Thyroid gland (tissue), 4 donors: ENCODE data around the gene FAM117A. TPM values are rescaled to one million over a fixed set of nuclear protein-coding genes. Genes with fewer than 3 reads are reported as not detected.

Source experiments
- DNase-seq, 2 donors: peaks; one replicate each; pipeline ENCODE4 v3.0.0-alpha.2; 2019
- H3K27ac ChIP-seq, 3 donors: fragments of 200-600 bp; sonication (generic); 1 replicate in 2 of 3; 2 replicates in 1 of 3; pipeline ENCODE4 v1.5.1; 2016 to 2019; ENCODE audit warnings: mild to moderate bottlenecking in 1 of 3, moderate library complexity in 1 of 3
- H3K27me3 ChIP-seq: fragments of 200-600 bp; sonication (generic); one replicate; pipeline ENCODE4 v1.5.1; 2019
- H3K36me3 ChIP-seq, 2 donors: fragments of 200-600 bp; sonication (generic); one replicate each; pipeline ENCODE4 v1.5.1; 2016 to 2019
- H3K4me1 ChIP-seq, 2 donors: fragments of 200-600 bp; sonication (generic); one replicate each; pipeline ENCODE4 v1.5.1; 2017 to 2019
- H3K4me3 ChIP-seq, 3 donors: fragments of 200-600 bp; sonication (generic); replicated peaks in 1 of 3; 1 replicate in 2 of 3; 2 replicates in 1 of 3; pipeline ENCODE4 v1.5.1; 2016; ENCODE audit warnings: mild to moderate bottlenecking in 1 of 3
- H3K9me3 ChIP-seq: fragments of 200-600 bp; sonication (generic); one replicate; pipeline ENCODE4 v1.5.1; 2017
- CTCF ChIP-seq, 6 experiments: fragments of 200-600 bp in 3 of 6; fragments of 450-650 bp in 3 of 6; sonication (generic) in 3 of 6; IDR thresholded peaks; one replicate each; pipeline ENCODE4 v1.5.1; 2016 to 2019; ENCODE audit warnings: antibody characterized with exemption in 6 of 6, mild to moderate bottlenecking in 2 of 6, inconsistent platforms in 1 of 6, moderate library complexity in 1 of 6
- POLR2A ChIP-seq, 2 donors: fragments of 450-650 bp; IDR thresholded peaks; one replicate each; pipeline ENCODE4 v1.6.1; 2017; ENCODE audit warnings: antibody characterized with exemption in 2 of 2, mild to moderate bottlenecking in 2 of 2, moderate library complexity in 1 of 2
- WGBS, 2 donors: methylation state at CpG; one replicate each; pipeline ENCODE4 v1.1.5; 2017; 5-methylcytosine and 5-hydroxymethylcytosine counted together
- intact Hi-C: fragments of 100-400 bp; cut with DNase I; formaldehyde crosslinking; loops from one replicate; pipeline ENCODE4 v1.15.1; 2023
- total RNA-seq, 4 donors: library from RNA; depleted of rRNA; stranded (reverse); fragments of >200 nt; gene quantifications; one replicate each; pipeline ENCODE4 v1.2.3, GENCODE V29; 2016

FAM117A gene
- total RNA-seq, 4 donors from 2014 or later, result 12.4 to 41.5 (median 23.3) TPM

GRCh38 chr17:49664706-49665211, 99.2 kb downstream of the FAM117A start:
- no peak for DNase-seq

More at GRCh38 chr17:49664706-49665211, 99.2 kb downstream of the FAM117A start:
- no peak overlapping the region for H3K27ac ChIP-seq
- H3K4me1 ChIP-seq, result peaks cover 17 to 32% of the 10 kb centered on the region in 2 donors
- H3K27me3 ChIP-seq, result no peaks in the 10 kb centered on the region
- H3K9me3 ChIP-seq, result no peaks in the 10 kb centered on the region
- intact Hi-C loops, result no loop called here
- 83 to 84% methylated on average over 3 of the region's 3 CpGs for WGBS, 2 donors
- TF ChIP-seq POLR2A (IDR thresholded peaks at IDR 0.05) (no peak), CTCF (IDR thresholded peaks at IDR 0.05) (no peak)
- no peaks in the 10 kb centered on the region for H3K36me3 ChIP-seq
- no peak overlapping the region for H3K4me3 ChIP-seq

Other genes with a start within 250 kb of the FAM117A start
- 1 to 10 TPM; 1.0 to 5.1 (median 1.2) TPM for gene NXPH3, start 188.3 kb downstream of the FAM117A start, total RNA-seq
- 10 to 100 TPM; 78.5 to 86.4 (median 81.6) TPM for gene SPOP, start 86.0 kb downstream of the FAM117A start, total RNA-seq
- 100 to 1,000 TPM in 2 of 4 donors, 10 to 100 TPM in 2; 77.5 to 171 (median 94.7) TPM for gene SLC35B1, start 56.2 kb downstream of the FAM117A start, total RNA-seq
- 100 to 1,000 TPM in 1 of 4 donors, 10 to 100 TPM in 3; 57.5 to 127 (median 76.1) TPM for gene KAT7, start 24.6 kb upstream of the FAM117A start, total RNA-seq
- gene TAC4, start 83.9 kb upstream of the FAM117A start, total RNA-seq, result not detected
- gene DLX4, start 205.1 kb upstream of the FAM117A start, total RNA-seq, result 1 to 10 TPM in 1 of 4 donors, under 1 TPM in 1, not detected in 2; 0.56 to 1.2 TPM
- gene DLX3, start 231.1 kb upstream of the FAM117A start, total RNA-seq, result 1 to 10 TPM; 1.8 to 2.4 (median 2.1) TPM